Erythroblast (primary cell): Measurements from ENCODE around the gene STRN4.

Experiments
- GATA1 ChIP-seq: IDR thresholded peaks from 2 replicates; pipeline ENCODE4 v1.6.1; 2011; ENCODE audit warnings: low read depth, mild to moderate bottlenecking, control low read depth, low read length, moderate library complexity
- POLR2A ChIP-seq: IDR thresholded peaks from 2 replicates; pipeline ENCODE4 v1.6.1; 2011; ENCODE audit warnings: mild to moderate bottlenecking, low read length

DNA sequence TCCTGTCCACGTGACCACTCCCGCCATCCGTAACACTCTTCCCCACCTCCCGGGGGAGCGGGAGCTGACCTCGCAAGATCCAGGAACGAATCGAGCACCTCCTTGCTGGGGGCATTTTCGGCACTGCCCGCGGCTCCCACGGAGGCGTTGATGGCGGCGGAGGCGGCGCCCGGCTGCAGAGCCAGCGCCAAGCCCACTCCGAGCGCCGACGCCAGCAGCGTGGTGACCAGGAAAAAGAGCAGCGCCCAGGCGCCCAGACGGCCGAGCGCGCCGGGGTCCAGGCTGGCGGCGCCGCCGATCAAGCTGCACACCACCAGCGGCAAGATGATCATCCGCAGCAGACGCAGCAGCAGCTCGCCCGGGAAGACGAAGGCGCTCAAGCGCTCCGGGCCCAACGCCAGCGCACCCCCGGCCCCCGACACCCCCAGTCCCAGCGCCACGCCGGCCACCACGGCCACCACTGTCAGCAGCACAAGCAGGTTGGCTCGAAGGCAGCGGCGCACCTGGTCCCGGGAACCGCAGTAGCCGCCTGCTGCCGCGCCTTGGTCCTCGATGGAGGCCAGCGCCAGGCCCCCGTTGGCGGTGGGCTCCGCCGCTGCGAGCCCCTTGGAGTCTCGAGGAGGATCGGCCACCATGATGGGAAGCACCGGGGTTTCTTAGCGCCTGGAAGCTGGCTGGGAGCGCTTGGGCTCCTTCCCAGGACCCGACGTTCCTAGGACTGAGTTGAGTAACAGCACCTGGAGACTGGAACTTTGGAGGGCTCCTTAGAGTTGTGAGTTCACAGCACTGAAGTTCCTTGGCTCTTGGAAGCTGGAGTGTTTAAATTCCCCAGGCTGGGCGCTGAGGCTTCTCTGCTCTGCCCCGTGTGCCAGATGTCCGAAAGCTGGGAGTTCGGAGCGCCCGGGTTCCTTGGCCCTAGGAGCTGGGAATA, 41.3 kb upstream of the STRN4 start:
- TF ChIP-seq POLR2A (no peak), GATA1 (no peak)
